Measurements from ENCODE around the gene TMEM132C.

TMEM132C gene

DNA sequence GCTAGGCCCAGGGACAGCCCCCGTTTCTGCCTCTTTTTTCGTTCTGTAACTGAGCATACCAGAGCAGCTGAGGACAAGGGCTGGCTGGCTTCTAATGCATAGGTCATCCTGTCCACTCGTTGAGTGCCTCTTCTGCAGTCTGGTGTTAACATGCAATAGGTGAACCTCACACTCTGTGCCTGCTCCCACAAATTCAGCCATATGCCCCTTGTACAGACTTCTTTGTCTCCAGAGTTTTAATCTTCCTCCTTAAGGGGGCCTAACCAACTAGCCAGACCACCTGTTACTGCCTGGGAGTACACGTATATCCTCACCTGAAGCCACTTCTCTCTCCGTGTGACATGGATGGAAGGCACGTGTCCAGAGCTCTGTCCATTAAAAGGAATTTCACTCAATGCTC is 445.7 kb downstream of the TMEM132C start:
- peaks cover 0 to 14% of the 10 kb centered on the region in 2 experiments for H3K27me3 ChIP-seq (ENCODE audit: control insufficient read depth in 1 of 2, insufficient read depth in 1 of 2, low read length in 2 of 2)
- no peak for DNase-seq
- 82% methylated on average over 6 of the region's 6 CpGs for WGBS

GRCh38 chr12:128715485-128715884 is 448.5 kb downstream of the TMEM132C start:
- Histone ChIP-seq H2AK5ac (ENCODE audit: low read length, severe bottlenecking) (no peak overlapping the region), H3K4me1 (ENCODE audit: control insufficient read depth, insufficient read depth, low read depth, low read length) (no peaks in the 10 kb centered on the region), H3K4me3 (ENCODE audit: insufficient read depth in 1 of 2, low read depth in 1 of 2, low read length in 2 of 2) (no peak overlapping the region), H3K36me3 (ENCODE audit: control insufficient read depth in 1 of 2, insufficient read depth in 2 of 2, low read depth in 1 of 2, low read length in 2 of 2) (no peaks in the 10 kb centered on the region), H3K9me3 (ENCODE audit: control insufficient read depth, low read length) (peaks cover 14% of the 10 kb centered on the region), H2AFZ (ENCODE audit: low read depth, low read length) (no peak overlapping the region), H4K91ac (ENCODE audit: low read length) (no peak overlapping the region), H4K8ac (ENCODE audit: low read length) (no peak overlapping the region), H3K9ac (ENCODE audit: low read length) (no peak overlapping the region), H3K14ac (ENCODE audit: low read length in 2 of 2) (no peak overlapping the region), H3K23ac (ENCODE audit: low read length in 2 of 2) (no peak overlapping the region), H3K79me1 (replicated peaks; ENCODE audit: low read length, poor library complexity, severe bottlenecking) (no peaks in the 10 kb centered on the region), H2BK120ac (ENCODE audit: low read depth, low read length) (no peak overlapping the region), H2BK12ac (ENCODE audit: low read length in 2 of 2) (no peak overlapping the region), H3K18ac (ENCODE audit: low read depth in 1 of 2, low read length in 2 of 2) (no peak overlapping the region), H3K27ac (ENCODE audit: low read length, poor library complexity, severe bottlenecking) (no peak overlapping the region), H3K27me3 (ENCODE audit: control insufficient read depth in 1 of 2, insufficient read depth in 1 of 2, low read length in 2 of 2) (peaks cover 0 to 14% of the 10 kb centered on the region in 2 experiments), H3K4me2 (ENCODE audit: low read length, poor library complexity, severe bottlenecking) (no peak overlapping the region), H2BK15ac (ENCODE audit: low read depth, poor library complexity, severe bottlenecking) (no peak overlapping the region), H3K4ac (ENCODE audit: low read depth in 1 of 2, low read length in 2 of 2) (no peak overlapping the region), H2BK5ac (ENCODE audit: low read depth, low read length, poor library complexity, severe bottlenecking) (no peak overlapping the region)
- no peak for DNase-seq
- 73% methylated on average over 4 of the region's 4 CpGs for WGBS

More for the DNA sequence above, 445.7 kb downstream of the TMEM132C start:
- H3K36me3 ChIP-seq (ENCODE audit: control insufficient read depth in 1 of 2, insufficient read depth in 2 of 2, low read depth in 1 of 2, low read length in 2 of 2), result no peaks in the 10 kb centered on the region
- H3K79me1 ChIP-seq (replicated peaks; ENCODE audit: low read length, poor library complexity, severe bottlenecking), result no peaks in the 10 kb centered on the region
- H3K18ac ChIP-seq (ENCODE audit: low read depth in 1 of 2, low read length in 2 of 2), result no peak overlapping the region
- H3K9me3 ChIP-seq (ENCODE audit: control insufficient read depth, low read length), result peaks cover 4% of the 10 kb centered on the region
- H3K4me3 ChIP-seq (ENCODE audit: insufficient read depth in 1 of 2, low read depth in 1 of 2, low read length in 2 of 2), result no peak overlapping the region
- H2BK15ac ChIP-seq (ENCODE audit: low read depth, poor library complexity, severe bottlenecking), result no peak overlapping the region
- H2BK120ac ChIP-seq (ENCODE audit: low read depth, low read length), result no peak overlapping the region
- H3K4me1 ChIP-seq (ENCODE audit: control insufficient read depth, insufficient read depth, low read depth, low read length), result no peaks in the 10 kb centered on the region
- H2AFZ ChIP-seq (ENCODE audit: low read depth, low read length), result no peak overlapping the region
- no peak overlapping the region for H3K4me2 ChIP-seq (ENCODE audit: low read length, poor library complexity, severe bottlenecking)
- H4K8ac ChIP-seq (ENCODE audit: low read length), result no peak overlapping the region
- H2BK12ac ChIP-seq (ENCODE audit: low read length in 2 of 2), result no peak overlapping the region
- no peak overlapping the region for H3K14ac ChIP-seq (ENCODE audit: low read length in 2 of 2)
- no peak overlapping the region for H3K9ac ChIP-seq (ENCODE audit: low read length)
- no peak overlapping the region for H3K23ac ChIP-seq (ENCODE audit: low read length in 2 of 2)
- H2AK5ac ChIP-seq (ENCODE audit: low read length, severe bottlenecking), result no peak overlapping the region
- H3K4ac ChIP-seq (ENCODE audit: low read depth in 1 of 2, low read length in 2 of 2), result no peak overlapping the region
- no peak overlapping the region for H2BK5ac ChIP-seq (ENCODE audit: low read depth, low read length, poor library complexity, severe bottlenecking)
- H3K27ac ChIP-seq (ENCODE audit: low read length, poor library complexity, severe bottlenecking), result no peak overlapping the region
- H4K91ac ChIP-seq (ENCODE audit: low read length), result no peak overlapping the region

- no peak overlapping the region for H3K9ac ChIP-seq (ENCODE audit: low read length)
- no peak overlapping the region for H3K23ac ChIP-seq (ENCODE audit: low read length in 2 of 2)
- peaks cover 0 to 9% of the 10 kb centered on the region in 2 experiments for H3K27me3 ChIP-seq (ENCODE audit: control insufficient read depth in 1 of 2, insufficient read depth in 1 of 2, low read length in 2 of 2)
- no peak overlapping the region for H2BK5ac ChIP-seq (ENCODE audit: low read depth, low read length, poor library complexity, severe bottlenecking)
- no peak overlapping the region for H3K27ac ChIP-seq (ENCODE audit: low read length, poor library complexity, severe bottlenecking)
- H3K79me1 ChIP-seq (replicated peaks; ENCODE audit: low read length, poor library complexity, severe bottlenecking), result no peaks in the 10 kb centered on the region
- no peaks in the 10 kb centered on the region for H3K36me3 ChIP-seq (ENCODE audit: control insufficient read depth in 1 of 2, insufficient read depth in 2 of 2, low read depth in 1 of 2, low read length in 2 of 2)
- peaks cover 12% of the 10 kb centered on the region for H3K4me1 ChIP-seq (ENCODE audit: control insufficient read depth, insufficient read depth, low read depth, low read length)
- no peak overlapping the region for H2BK15ac ChIP-seq (ENCODE audit: low read depth, poor library complexity, severe bottlenecking)
- no peak overlapping the region for H3K4me2 ChIP-seq (ENCODE audit: low read length, poor library complexity, severe bottlenecking)
- no peak overlapping the region for H3K18ac ChIP-seq (ENCODE audit: low read depth in 1 of 2, low read length in 2 of 2)
- H4K91ac ChIP-seq (ENCODE audit: low read length), result no peak overlapping the region
- H2BK120ac ChIP-seq (ENCODE audit: low read depth, low read length), result no peak overlapping the region
- H3K9me3 ChIP-seq (ENCODE audit: control insufficient read depth, low read length), result peaks cover 6% of the 10 kb centered on the region
- no peak for DNase-seq
- H3K4me3 ChIP-seq (ENCODE audit: insufficient read depth in 1 of 2, low read depth in 1 of 2, low read length in 2 of 2), result no peak overlapping the region
- no peak overlapping the region for H4K8ac ChIP-seq (ENCODE audit: low read length)
- 75% methylated on average over 10 of the region's 10 CpGs for WGBS
- H2AK5ac ChIP-seq (ENCODE audit: low read length, severe bottlenecking), result no peak overlapping the region
- no peak overlapping the region for H3K14ac ChIP-seq (ENCODE audit: low read length in 2 of 2)
- H2AFZ ChIP-seq (ENCODE audit: low read depth, low read length), result no peak overlapping the region
- no peak overlapping the region for H2BK12ac ChIP-seq (ENCODE audit: low read length in 2 of 2)
- no peak overlapping the region for H3K4ac ChIP-seq (ENCODE audit: low read depth in 1 of 2, low read length in 2 of 2)
Observed at GRCh38 chr12:128724468-128725046, 457.6 kb downstream of the TMEM132C start.

DNA sequence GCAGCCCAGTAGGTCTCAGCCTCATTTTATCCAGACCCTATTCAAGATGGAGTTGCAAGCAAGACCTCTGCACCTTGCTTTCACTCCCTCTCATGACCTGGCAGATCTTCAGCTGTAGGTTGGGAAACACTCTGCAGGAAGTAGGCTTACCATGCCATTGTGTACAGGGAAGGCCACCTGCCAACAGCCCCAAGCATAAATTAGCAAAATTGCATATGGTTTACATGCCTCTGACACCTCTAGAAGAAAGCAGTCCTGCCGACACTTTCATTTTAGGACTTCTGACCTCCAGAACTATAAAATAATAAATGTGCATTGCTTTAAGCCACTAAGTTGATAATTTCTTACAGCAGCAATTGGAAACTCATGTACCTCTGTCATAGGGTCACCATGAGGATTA is 459.9 kb downstream of the TMEM132C start:
- no peak overlapping the region for H3K23ac ChIP-seq (ENCODE audit: low read length in 2 of 2)
- no peaks in the 10 kb centered on the region for H3K79me1 ChIP-seq (replicated peaks; ENCODE audit: low read length, poor library complexity, severe bottlenecking)
- H3K27ac ChIP-seq (ENCODE audit: low read length, poor library complexity, severe bottlenecking), result no peak overlapping the region
- H3K4me1 ChIP-seq (ENCODE audit: control insufficient read depth, insufficient read depth, low read depth, low read length), result peaks cover 17% of the 10 kb centered on the region
- no peak overlapping the region for H3K9ac ChIP-seq (ENCODE audit: low read length)
- no peak overlapping the region for H2BK15ac ChIP-seq (ENCODE audit: low read depth, poor library complexity, severe bottlenecking)
- no peak overlapping the region for H4K91ac ChIP-seq (ENCODE audit: low read length)
- H3K4me2 ChIP-seq (ENCODE audit: low read length, poor library complexity, severe bottlenecking), result no peak overlapping the region
- no peak overlapping the region for H3K18ac ChIP-seq (ENCODE audit: low read depth in 1 of 2, low read length in 2 of 2)
- WGBS, result 86% methylated on average over 1 of the region's 1 CpG
- no peak overlapping the region for H2BK5ac ChIP-seq (ENCODE audit: low read depth, low read length, poor library complexity, severe bottlenecking)
- H2AK5ac ChIP-seq (ENCODE audit: low read length, severe bottlenecking), result no peak overlapping the region
- H3K9me3 ChIP-seq (ENCODE audit: control insufficient read depth, low read length), result no peaks in the 10 kb centered on the region
- no peak overlapping the region for H3K4me3 ChIP-seq (ENCODE audit: insufficient read depth in 1 of 2, low read depth in 1 of 2, low read length in 2 of 2)
- peaks cover 5 to 13% of the 10 kb centered on the region in 2 experiments for H3K27me3 ChIP-seq (ENCODE audit: control insufficient read depth in 1 of 2, insufficient read depth in 1 of 2, low read length in 2 of 2)
- H3K36me3 ChIP-seq (ENCODE audit: control insufficient read depth in 1 of 2, insufficient read depth in 2 of 2, low read depth in 1 of 2, low read length in 2 of 2), result no peaks in the 10 kb centered on the region
- no peak for DNase-seq
- H2BK120ac ChIP-seq (ENCODE audit: low read depth, low read length), result no peak overlapping the region
- H3K4ac ChIP-seq (ENCODE audit: low read depth in 1 of 2, low read length in 2 of 2), result no peak overlapping the region
- no peak overlapping the region for H4K8ac ChIP-seq (ENCODE audit: low read length)
- H2AFZ ChIP-seq (ENCODE audit: low read depth, low read length), result no peak overlapping the region
- no peak overlapping the region for H2BK12ac ChIP-seq (ENCODE audit: low read length in 2 of 2)
- H3K14ac ChIP-seq (ENCODE audit: low read length in 2 of 2), result no peak overlapping the region
